SK-N-SH (cell line): Measurements from ENCODE around the gene INTS1. TPM values are rescaled to one million over a fixed set of nuclear protein-coding genes. Genes with fewer than 3 reads are reported as not detected.

Source experiments
- CTCF ChIA-PET: fragments of 300-600, 350-600 bp; formaldehyde crosslinking; extraction: SDS; loops from one replicate; lab custom pipeline; 2021; lab: Yijun Ruan, JAX
- POLR2A ChIA-PET: fragments of 350-600 bp; sonication (Branson Sonifier 250); formaldehyde crosslinking; extraction: SDS; loops from one replicate; lab custom pipeline; 2020; ENCODE audit warnings: antibody characterized with exemption, inconsistent platforms; lab: Yijun Ruan, JAX
- DNase-seq: peaks from one replicate; pipeline ENCODE4 v3.0.0; 2012
- H2AFZ ChIP-seq: fragments of 200-600 bp; sonication (generic); 2 replicates; pipeline ENCODE4 v1.8.1; 2016; ENCODE audit warnings: antibody characterized with exemption, mild to moderate bottlenecking, low read depth
- H3F3A ChIP-seq: fragments of 200-600 bp; sonication (generic); replicated peaks from 2 replicates; pipeline ENCODE3; 2016; ENCODE audit warnings: antibody characterized with exemption, mild to moderate bottlenecking; ENCODE audit not compliant: insufficient read depth
- H3K27ac ChIP-seq, 2 experiments: fragments of 200-500 bp in 1 of 2; fragments of 200-600 bp in 1 of 2; sonication (Bioruptor generic) in 1 of 2; sonication (generic), shearing (Covaris generic) in 1 of 2; 2 replicates each; pipeline versions ENCODE4 v1.5.1 to v1.6.1; 2014 to 2016; ENCODE audit warnings: low read depth in 2 of 2, inconsistent platforms in 1 of 2, low read length in 1 of 2, mild to moderate bottlenecking in 1 of 2, mixed read lengths in 1 of 2
- H3K27me3 ChIP-seq: fragments of 200-600 bp; sonication (generic), shearing (Covaris generic); 2 replicates; pipeline ENCODE4 v1.6.1; 2016; ENCODE audit warnings: mixed run types; ENCODE audit not compliant: insufficient read depth
- H3K36me3 ChIP-seq, 2 experiments: fragments of 200-500 bp in 1 of 2; fragments of 200-600 bp in 1 of 2; sonication (Bioruptor generic) in 1 of 2; sonication (generic) in 1 of 2; replicated peaks in 1 of 2; 2 replicates each; pipeline versions ENCODE3 to v1.5.1; 2014 to 2016; ENCODE audit warnings: low read length in 1 of 2, mild to moderate bottlenecking in 1 of 2; ENCODE audit not compliant: insufficient read depth in 2 of 2, control insufficient read depth in 1 of 2
- H3K4me1 ChIP-seq, 2 experiments: fragments of 200-500 bp in 1 of 2; fragments of 200-600 bp in 1 of 2; sonication (Bioruptor generic) in 1 of 2; sonication (generic), shearing (Covaris generic) in 1 of 2; 2 replicates each; pipeline versions ENCODE4 v1.5.1 to v1.6.1; 2014 to 2016; ENCODE audit warnings: low read depth in 1 of 2, low read length in 1 of 2, mixed run types in 1 of 2; ENCODE audit not compliant: insufficient read depth in 2 of 2, control insufficient read depth in 1 of 2
- H3K4me2 ChIP-seq: fragments of 200-600 bp; sonication (generic), shearing (Covaris generic); 2 replicates; pipeline ENCODE4 v1.6.1; 2017; ENCODE audit warnings: mixed run types
- H3K4me3 ChIP-seq, 2 experiments: fragments of 200-500 bp in 1 of 2; fragments of 200-600 bp in 1 of 2; sonication (Bioruptor generic) in 1 of 2; sonication (generic), shearing (Covaris generic) in 1 of 2; 2 replicates each; pipeline versions ENCODE4 v1.5.1 to v1.8.1; 2014 to 2016; ENCODE audit warnings: low read depth in 2 of 2, inconsistent platforms in 1 of 2, low read length in 1 of 2, mild to moderate bottlenecking in 1 of 2, mixed read lengths in 1 of 2, moderate library complexity in 1 of 2
- H3K79me2 ChIP-seq: fragments of 200-600 bp; sonication (generic); 2 replicates; pipeline ENCODE4 v1.8.1; 2017; ENCODE audit warnings: mild to moderate bottlenecking; ENCODE audit not compliant: insufficient read depth
- H3K9ac ChIP-seq: fragments of 200-600 bp; sonication (generic); 2 replicates; pipeline ENCODE4 v1.6.1; 2017; ENCODE audit warnings: mixed run types
- H3K9me2 ChIP-seq: fragments of 200-600 bp; sonication (generic); 2 replicates; pipeline ENCODE4 v1.6.1; 2017; ENCODE audit warnings: mixed run types
- H3K9me3 ChIP-seq: fragments of 200-600 bp; sonication (generic); 2 replicates; pipeline ENCODE4 v1.6.1; 2017; ENCODE audit warnings: mixed run types, mild to moderate bottlenecking, moderate library complexity
- H4K20me1 ChIP-seq: fragments of 200-600 bp; sonication (generic); 2 replicates; pipeline ENCODE4 v1.6.1; 2017; ENCODE audit warnings: mild to moderate bottlenecking, mixed run types; ENCODE audit not compliant: insufficient read depth
- CTCF ChIP-seq: fragments of 200-600 bp; sonication (generic); IDR thresholded peaks from 2 replicates; pipeline ENCODE4 v1.6.1; 2017; ENCODE audit warnings: antibody characterized with exemption, mild to moderate bottlenecking, moderate library complexity
- RAD21 ChIP-seq: IDR thresholded peaks from 2 replicates; pipeline ENCODE4 v1.6.1; 2012; ENCODE audit warnings: mild to moderate bottlenecking, low read length
- REST ChIP-seq: IDR thresholded peaks from 2 replicates; pipeline ENCODE4 v1.6.1; 2012; ENCODE audit warnings: mild to moderate bottlenecking, low read depth, low read length, moderate library complexity
- TAF1 ChIP-seq: IDR thresholded peaks from 2 replicates; pipeline ENCODE4 v1.6.1; 2012; ENCODE audit warnings: low read depth, mild to moderate bottlenecking, low read length, moderate library complexity, borderline replicate concordance
- WGBS: methylation state at CpG from one replicate; pipeline ENCODE4 v1.1.6; 2017; ENCODE audit warnings: low lambda C conversion rate; 5-methylcytosine and 5-hydroxymethylcytosine counted together
- polyA plus RNA-seq, 3 experiments: library from polyadenylated mRNA; depleted of rRNA; stranded (reverse); fragments of >200 nt; gene quantifications; 2 replicates each; pipeline ENCODE4 v1.2.3, GENCODE V29; 2012
- TF ChIP-seq, protein P1 (sequence below): fragments of 150-350 bp; IDR thresholded peaks from 2 replicates; pipeline ENCODE4 v1.6.1; 2016; ENCODE audit warnings: mild to moderate bottlenecking, low read depth, low read length

INTS1 gene
- polyA plus RNA-seq, 1 of the 3 experiments (the other 2 are of a cell fraction): 48.1 TPM

DNA sequence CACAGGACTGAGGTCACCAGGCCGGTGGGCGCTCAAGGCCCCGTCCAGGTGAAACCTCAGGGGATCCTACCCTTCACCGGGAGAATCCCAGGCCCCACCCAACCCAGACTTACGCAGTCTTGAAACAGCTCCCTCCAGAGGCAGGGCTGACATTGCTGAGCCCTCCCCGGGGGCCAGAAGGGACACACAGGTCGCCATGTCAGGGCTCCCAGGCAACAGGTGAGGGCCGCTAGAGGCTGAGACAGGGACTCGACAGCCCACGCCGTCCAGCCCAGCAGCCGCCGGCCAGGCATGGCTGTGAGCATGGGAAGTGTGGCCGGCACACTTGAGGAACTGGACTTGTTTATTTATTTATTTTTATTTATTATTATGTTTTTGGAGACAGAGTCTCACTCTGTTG is 55.2 kb downstream of the INTS1 start:
- Histone ChIP-seq H3K9ac (no peak overlapping the region), H3K36me3 (peaks cover 0 to 6% of the 10 kb centered on the region in 2 experiments), H3K9me2 (no peaks in the 10 kb centered on the region), H3K4me3 (no peak overlapping the region), H3F3A (no peaks in the 10 kb centered on the region), H3K27ac (no peak overlapping the region), H4K20me1 (peaks cover 44% of the 10 kb centered on the region), H2AFZ (no peak overlapping the region), H3K4me2 (no peak overlapping the region), H3K9me3 (no peaks in the 10 kb centered on the region), H3K4me1 (no peaks in the 10 kb centered on the region; a peak in 1 of 4 replicates), H3K27me3 (no peaks in the 10 kb centered on the region), H3K79me2 (peaks cover 30% of the 10 kb centered on the region; the same call in 1 of the 2 replicates)
- WGBS: 93% methylated on average over 9 of the region's 14 CpGs
- ChIA-PET CTCF (interaction anchor here (1.1 to 12.9 kb wide), 7 partner anchors 8 to 254 kb away, joined by 3 to 142 read pairs (median 4); no protein-coding TSS in a partner anchor), POLR2A (no interaction called here)
- no peak for DNase-seq
- TF ChIP-seq, protein P1, sequence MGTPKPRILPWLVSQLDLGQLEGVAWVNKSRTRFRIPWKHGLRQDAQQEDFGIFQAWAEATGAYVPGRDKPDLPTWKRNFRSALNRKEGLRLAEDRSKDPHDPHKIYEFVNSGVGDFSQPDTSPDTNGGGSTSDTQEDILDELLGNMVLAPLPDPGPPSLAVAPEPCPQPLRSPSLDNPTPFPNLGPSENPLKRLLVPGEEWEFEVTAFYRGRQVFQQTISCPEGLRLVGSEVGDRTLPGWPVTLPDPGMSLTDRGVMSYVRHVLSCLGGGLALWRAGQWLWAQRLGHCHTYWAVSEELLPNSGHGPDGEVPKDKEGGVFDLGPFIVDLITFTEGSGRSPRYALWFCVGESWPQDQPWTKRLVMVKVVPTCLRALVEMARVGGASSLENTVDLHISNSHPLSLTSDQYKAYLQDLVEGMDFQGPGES: no peak
- TF ChIP-seq CTCF: peak; percentile 27; the same call in 1 of the 2 replicates

- Histone ChIP-seq H3K79me2 (peaks cover 18% of the 10 kb centered on the region; the same call in 1 of the 2 replicates), H4K20me1 (peaks cover 32% of the 10 kb centered on the region), H3K36me3 (peaks cover 0 to 6% of the 10 kb centered on the region in 2 experiments), H3K9me3 (no peaks in the 10 kb centered on the region), H3K4me1 (peaks cover 0 to 1% of the 10 kb centered on the region in 2 experiments; a peak in 1 of 4 replicates), H3K4me2 (no peak overlapping the region), H3K9ac (no peak overlapping the region), H3F3A (no peaks in the 10 kb centered on the region), H3K27ac (no peak overlapping the region), H3K9me2 (no peaks in the 10 kb centered on the region), H3K27me3 (no peaks in the 10 kb centered on the region), H3K4me3 (no peak overlapping the region), H2AFZ (no peak overlapping the region)
- 82% methylated on average over 14 of the region's 15 CpGs for WGBS
- TF ChIP-seq RAD21 (no peak), TAF1 (no peak), REST (no peak)
- CTCF ChIA-PET: interaction anchor here (0.5 to 12.9 kb wide), 6 partner anchors 15 to 222 kb away, joined by 3 to 142 read pairs (median 6); no protein-coding TSS in a partner anchor
- POLR2A ChIA-PET: no interaction called here
- DNase-seq: no peak
Observed at GRCh38 chr7:1447551-1448244, 56.5 kb downstream of the INTS1 start.
